Glutamatergic neuron (in vitro differentiated cells): ENCODE data around the gene RAB11A. TPM values are rescaled to one million over a fixed set of nuclear protein-coding genes. Genes with fewer than 3 reads are reported as not detected.
"Not testable (repeated sequence)": the region's sequence is repeated elsewhere in the genome, so short reads cannot be mapped to it uniquely, and the experiment has no call there.

Experiments
- DNase-seq: peaks from one replicate; pipeline ENCODE4 v3.0.0; 2022
- H3K27ac Mint-ChIP-seq: one replicate; pipeline ENCODE4 v1.8.0; 2020; ENCODE audit warnings: mild to moderate bottlenecking, mixed read lengths, inconsistent platforms; ENCODE audit not compliant: unreplicated experiment
- H3K27me3 Mint-ChIP-seq: one replicate; pipeline ENCODE4 v1.8.0; 2020; ENCODE audit warnings: mild to moderate bottlenecking, moderate library complexity, mixed read lengths, inconsistent platforms; ENCODE audit not compliant: unreplicated experiment
- H3K36me3 Mint-ChIP-seq: one replicate; pipeline ENCODE4 v1.8.0; 2020; ENCODE audit warnings: mild to moderate bottlenecking, mixed read lengths, inconsistent platforms; ENCODE audit not compliant: unreplicated experiment
- H3K4me1 Mint-ChIP-seq: one replicate; pipeline ENCODE4 v1.8.0; 2020; ENCODE audit warnings: mild to moderate bottlenecking, low read depth, mixed read lengths, inconsistent platforms; ENCODE audit not compliant: unreplicated experiment
- H3K4me3 Mint-ChIP-seq: one replicate; pipeline ENCODE4 v1.8.0; 2020; ENCODE audit warnings: mild to moderate bottlenecking, mixed read lengths, inconsistent platforms; ENCODE audit not compliant: unreplicated experiment
- H3K9me3 Mint-ChIP-seq: one replicate; pipeline ENCODE4 v1.8.0; 2020; ENCODE audit warnings: mild to moderate bottlenecking, moderate library complexity, mixed read lengths, inconsistent platforms; ENCODE audit not compliant: unreplicated experiment
- total RNA-seq: library from RNA; stranded (reverse); fragmentation: NEBNext Ultra II Directional; extraction: Animal tissue kit (Norgen Biotek cat#: 25700); gene quantifications from one replicate; pipeline ENCODE4 v1.2.1, GENCODE V29; 2021; ENCODE audit not compliant: unreplicated experiment
- TF ChIP-seq, protein P1 (sequence below): fragments of 200-600 bp; sonication (generic); IDR thresholded peaks from one replicate; pipeline ENCODE4 v1.5.0; 2021; ENCODE audit not compliant: partially characterized antibody, unreplicated experiment

The RAB11A gene
- total RNA-seq, 1 donor from 2014 or later, result 197 TPM

DNA sequence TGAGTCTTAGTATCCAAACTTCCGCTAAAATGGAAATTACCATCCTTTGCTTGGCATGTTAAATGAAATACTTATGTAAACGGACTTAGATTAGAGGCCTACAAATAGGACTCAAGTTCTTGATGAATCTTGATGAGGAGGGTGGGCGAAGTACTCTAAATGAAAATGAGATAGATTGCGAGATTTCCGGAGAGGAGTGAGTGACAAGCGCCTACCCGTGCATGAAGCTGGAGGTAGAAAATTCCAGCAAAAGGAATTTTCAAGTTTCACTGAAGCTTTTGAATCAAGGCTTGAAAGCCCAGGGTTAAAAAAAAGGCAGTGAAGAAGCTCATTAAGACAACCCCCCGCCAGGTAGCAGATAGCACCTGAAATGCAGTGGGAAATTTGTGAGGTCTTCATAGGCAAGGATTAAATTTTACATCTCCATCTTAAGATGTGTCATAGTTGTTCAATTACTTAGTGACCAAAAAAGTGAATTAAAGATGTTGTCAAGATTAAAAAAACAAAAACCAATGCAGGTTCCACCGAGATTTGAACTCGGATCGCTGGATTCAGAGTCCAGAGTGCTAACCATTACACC lies 655 bp upstream of the RAB11A start:
- Mint-ChIP-seq H3K27me3 (peaks cover 18% of the 10 kb centered on the region), H3K9me3 (peaks cover 18% of the 10 kb centered on the region)
- TF ChIP-seq, protein P1, sequence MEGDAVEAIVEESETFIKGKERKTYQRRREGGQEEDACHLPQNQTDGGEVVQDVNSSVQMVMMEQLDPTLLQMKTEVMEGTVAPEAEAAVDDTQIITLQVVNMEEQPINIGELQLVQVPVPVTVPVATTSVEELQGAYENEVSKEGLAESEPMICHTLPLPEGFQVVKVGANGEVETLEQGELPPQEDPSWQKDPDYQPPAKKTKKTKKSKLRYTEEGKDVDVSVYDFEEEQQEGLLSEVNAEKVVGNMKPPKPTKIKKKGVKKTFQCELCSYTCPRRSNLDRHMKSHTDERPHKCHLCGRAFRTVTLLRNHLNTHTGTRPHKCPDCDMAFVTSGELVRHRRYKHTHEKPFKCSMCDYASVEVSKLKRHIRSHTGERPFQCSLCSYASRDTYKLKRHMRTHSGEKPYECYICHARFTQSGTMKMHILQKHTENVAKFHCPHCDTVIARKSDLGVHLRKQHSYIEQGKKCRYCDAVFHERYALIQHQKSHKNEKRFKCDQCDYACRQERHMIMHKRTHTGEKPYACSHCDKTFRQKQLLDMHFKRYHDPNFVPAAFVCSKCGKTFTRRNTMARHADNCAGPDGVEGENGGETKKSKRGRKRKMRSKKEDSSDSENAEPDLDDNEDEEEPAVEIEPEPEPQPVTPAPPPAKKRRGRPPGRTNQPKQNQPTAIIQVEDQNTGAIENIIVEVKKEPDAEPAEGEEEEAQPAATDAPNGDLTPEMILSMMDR, result no peak

DNA sequence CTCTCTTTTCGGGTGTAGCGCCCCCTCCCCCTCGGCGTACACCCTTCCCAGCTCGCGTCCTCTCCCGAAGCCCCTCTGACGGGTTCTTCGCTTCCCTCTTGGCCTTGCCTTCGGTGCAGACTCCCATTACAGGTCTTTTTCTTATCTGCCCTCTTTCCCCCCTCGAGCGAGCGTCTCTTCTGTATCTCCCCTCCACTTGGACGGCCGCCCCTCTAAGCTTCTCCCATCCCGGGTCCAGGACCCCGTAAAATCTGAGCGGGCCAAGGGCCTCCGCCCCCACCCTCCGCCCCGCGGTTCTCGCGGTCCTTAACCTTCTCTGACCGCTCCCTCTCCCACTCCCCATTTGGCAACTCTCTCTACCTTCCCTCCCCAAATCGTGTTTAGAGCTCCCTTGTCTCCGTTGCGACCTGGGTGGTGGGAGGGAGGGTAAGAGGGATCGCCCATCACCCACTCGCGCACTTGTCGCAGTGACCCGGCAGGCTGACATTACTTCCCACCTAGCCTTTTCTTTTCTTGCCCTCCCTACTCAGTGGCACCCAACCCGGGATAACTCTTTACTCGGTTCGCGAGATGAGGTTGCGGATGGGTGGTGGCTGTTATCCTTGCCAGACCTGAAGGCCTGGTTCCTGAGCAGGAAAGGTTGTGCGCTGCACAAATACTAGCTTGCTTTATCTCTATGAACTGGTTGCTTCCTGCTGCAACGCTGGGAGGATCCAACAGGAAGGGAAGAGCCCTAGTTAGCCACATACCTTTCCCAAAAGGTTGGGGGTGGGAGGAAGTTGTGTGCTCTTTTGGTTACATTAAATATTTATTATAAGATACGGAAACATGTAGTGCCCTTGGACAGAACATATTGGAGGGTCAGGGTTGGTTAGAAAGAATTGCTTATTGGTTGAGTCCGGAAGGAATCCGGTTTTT lies 922 bp downstream of the RAB11A start:
- TF ChIP-seq, protein P1, result no peak
- peaks cover 18% of the 10 kb centered on the region for H3K9me3 Mint-ChIP-seq

More for the DNA sequence above, 655 bp upstream of the RAB11A start:
- no peak for DNase-seq
- Mint-ChIP-seq H3K36me3 (no peaks in the 10 kb centered on the region), H3K4me3 (peak overlapping the region; percentile 99), H3K4me1 (peaks cover 1% of the 10 kb centered on the region), H3K27ac (peak overlapping the region; percentile 96)

DNA sequence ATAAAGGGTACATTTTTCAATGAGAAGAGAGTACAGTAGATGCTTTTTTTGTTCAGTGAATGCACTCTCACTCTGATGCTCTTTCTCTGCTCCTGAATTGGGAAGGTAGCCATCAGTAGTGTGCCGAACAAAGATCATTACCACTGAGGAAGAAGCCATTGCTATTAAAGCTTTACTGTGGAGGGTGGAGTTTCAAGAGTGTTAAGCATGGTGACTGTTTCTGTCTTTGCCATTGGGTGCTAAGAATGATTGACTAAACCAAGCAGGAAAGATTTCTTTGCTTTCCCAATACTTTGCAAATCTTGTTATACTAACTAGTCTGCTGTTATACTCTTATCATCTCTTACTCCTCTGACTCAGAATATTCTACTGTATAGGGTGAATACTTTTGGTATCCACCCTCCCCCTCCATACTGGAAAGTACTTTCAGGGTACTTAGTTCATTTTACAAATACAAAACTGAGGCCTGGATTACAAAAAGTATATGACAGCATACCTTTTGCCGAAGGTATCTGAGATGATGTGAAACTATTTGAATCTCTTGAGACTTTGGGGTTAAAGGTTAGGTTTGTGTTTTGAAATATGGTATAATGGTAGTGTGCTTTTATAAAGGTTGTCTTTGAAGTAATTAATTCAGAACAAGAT lies 1.7 kb downstream of the RAB11A start:
- TF ChIP-seq, protein P1, result no peak
- H3K4me1 Mint-ChIP-seq, result peaks cover 3% of the 10 kb centered on the region
- H3K36me3 Mint-ChIP-seq, result no peaks in the 10 kb centered on the region
- peak overlapping the region; percentile 96 for H3K27ac Mint-ChIP-seq
- peak overlapping the region; percentile 99 for H3K4me3 Mint-ChIP-seq
- DNase-seq, result no peak
- H3K9me3 Mint-ChIP-seq, result peaks cover 18% of the 10 kb centered on the region
- H3K27me3 Mint-ChIP-seq, result peaks cover 18% of the 10 kb centered on the region

More for the DNA sequence above, 922 bp downstream of the RAB11A start:
- H3K27me3 Mint-ChIP-seq, result peaks cover 18% of the 10 kb centered on the region
- no peaks in the 10 kb centered on the region for H3K36me3 Mint-ChIP-seq
- peak overlapping the region; percentile 96 for H3K27ac Mint-ChIP-seq
- peak; percentile 50 for DNase-seq
- peaks cover 3% of the 10 kb centered on the region for H3K4me1 Mint-ChIP-seq
- peak overlapping the region; percentile 99 for H3K4me3 Mint-ChIP-seq

DNA sequence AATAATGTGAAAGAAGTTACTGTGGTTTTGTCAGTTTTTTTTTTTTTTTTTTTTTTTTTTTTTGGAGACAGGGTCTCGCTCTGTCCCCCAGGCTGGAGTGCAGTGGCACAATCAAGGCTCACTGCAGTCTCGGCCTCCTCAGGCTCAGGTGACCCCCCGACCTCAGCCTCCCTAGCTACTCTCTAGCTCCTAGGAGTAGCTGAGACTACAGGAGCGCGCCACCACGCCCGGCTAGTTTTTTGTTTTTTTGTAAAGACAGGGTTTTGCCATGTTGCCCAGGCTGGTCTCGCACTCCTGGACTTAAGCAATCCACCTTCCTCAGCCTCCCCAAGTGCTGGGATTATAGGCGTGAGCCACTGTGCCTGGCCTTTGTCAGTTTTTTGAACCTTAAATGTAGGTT lies 2.6 kb downstream of the RAB11A start:
- H3K27ac Mint-ChIP-seq, DNase-seq, H3K4me3 Mint-ChIP-seq, H3K4me1 Mint-ChIP-seq, H3K36me3 Mint-ChIP-seq: not testable (repeated sequence)
- peaks cover 18% of the 10 kb centered on the region for H3K27me3 Mint-ChIP-seq
- H3K9me3 Mint-ChIP-seq, result peaks cover 18% of the 10 kb centered on the region

DNA sequence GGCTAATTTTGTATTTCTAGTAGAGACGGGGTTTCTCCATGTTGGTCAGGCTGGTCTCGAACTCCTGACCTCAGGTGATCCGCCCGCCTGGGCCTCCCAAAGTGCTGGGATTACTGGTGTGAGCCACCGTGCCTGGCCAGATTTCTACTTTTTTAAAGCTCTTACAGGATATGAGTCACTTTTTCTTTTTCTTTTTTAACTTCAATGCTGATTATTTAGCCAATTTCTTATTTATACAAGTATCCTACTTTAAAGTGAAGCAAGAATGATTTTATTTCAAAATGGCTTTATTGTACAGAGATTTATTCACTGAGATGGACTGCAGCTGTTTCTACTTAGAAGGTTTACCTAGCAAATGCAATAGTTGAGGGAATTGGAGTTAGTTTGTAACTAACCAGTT lies 3.3 kb downstream of the RAB11A start:
- Mint-ChIP-seq H3K27me3 (peaks cover 18% of the 10 kb centered on the region), H3K9me3 (peaks cover 18% of the 10 kb centered on the region)
- H3K4me3 Mint-ChIP-seq, H3K27ac Mint-ChIP-seq, DNase-seq, H3K4me1 Mint-ChIP-seq, H3K36me3 Mint-ChIP-seq: not testable (repeated sequence)
